ENCODE measurements around the gene MALT1. TPM values are rescaled to one million over a fixed set of nuclear protein-coding genes. Genes with fewer than 3 reads are reported as not detected.

MALT1 gene
- total and polyA plus RNA-seq, 7 donors = 3.2 to 11.2 (median 8.8) TPM

DNA sequence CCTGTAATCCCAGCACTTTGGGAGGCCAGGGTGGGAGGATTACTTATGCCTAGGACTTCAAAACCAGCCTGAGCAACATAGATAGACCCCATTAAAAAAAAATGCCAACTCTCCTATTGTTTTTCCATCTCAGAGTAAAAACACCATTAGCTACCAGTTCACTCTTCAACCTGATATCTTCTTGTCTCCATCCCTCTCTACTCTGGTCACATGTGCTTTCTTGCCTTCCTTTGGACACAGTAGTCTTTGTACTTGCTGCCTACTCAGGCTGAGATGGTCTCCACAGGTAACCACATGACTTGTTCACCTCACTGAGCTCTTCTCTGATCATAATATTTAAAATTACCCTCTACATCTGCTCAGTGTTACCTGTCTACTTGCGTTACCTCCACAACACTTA is 5.0 kb downstream of the MALT1 start:
- Histone ChIP-seq H3K4me1 (peaks cover 23% of the 10 kb centered on the region), H3K9me3 (no peaks in the 10 kb centered on the region), H3K27me3 (ENCODE audit: insufficient read depth in 3 of 3, low read length in 2 of 3) (no peaks in the 10 kb centered on the region), H3K36me3 (ENCODE audit: insufficient read depth in 1 of 2, low read depth in 1 of 2) (peaks cover 0 to 3% of the 10 kb centered on the region in 2 donors), H3K27ac (no peak overlapping the region), H3K4me3 (no peak overlapping the region)
- intact Hi-C loops (cut with DNase I) = loop anchor here in 1 of 2 donors (10.0 kb wide), 1 partner anchor 49 kb away; no protein-coding TSS in a partner anchor
- no peak for ATAC-seq
- 98 to 100% (median 99%) methylated on average over 1 of the region's 1 CpG for WGBS, 3 donors
- no peak for DNase-seq
- TF ChIP-seq, protein P1, sequence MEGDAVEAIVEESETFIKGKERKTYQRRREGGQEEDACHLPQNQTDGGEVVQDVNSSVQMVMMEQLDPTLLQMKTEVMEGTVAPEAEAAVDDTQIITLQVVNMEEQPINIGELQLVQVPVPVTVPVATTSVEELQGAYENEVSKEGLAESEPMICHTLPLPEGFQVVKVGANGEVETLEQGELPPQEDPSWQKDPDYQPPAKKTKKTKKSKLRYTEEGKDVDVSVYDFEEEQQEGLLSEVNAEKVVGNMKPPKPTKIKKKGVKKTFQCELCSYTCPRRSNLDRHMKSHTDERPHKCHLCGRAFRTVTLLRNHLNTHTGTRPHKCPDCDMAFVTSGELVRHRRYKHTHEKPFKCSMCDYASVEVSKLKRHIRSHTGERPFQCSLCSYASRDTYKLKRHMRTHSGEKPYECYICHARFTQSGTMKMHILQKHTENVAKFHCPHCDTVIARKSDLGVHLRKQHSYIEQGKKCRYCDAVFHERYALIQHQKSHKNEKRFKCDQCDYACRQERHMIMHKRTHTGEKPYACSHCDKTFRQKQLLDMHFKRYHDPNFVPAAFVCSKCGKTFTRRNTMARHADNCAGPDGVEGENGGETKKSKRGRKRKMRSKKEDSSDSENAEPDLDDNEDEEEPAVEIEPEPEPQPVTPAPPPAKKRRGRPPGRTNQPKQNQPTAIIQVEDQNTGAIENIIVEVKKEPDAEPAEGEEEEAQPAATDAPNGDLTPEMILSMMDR (IDR thresholded peaks at IDR 0.05) = no peak

DNA sequence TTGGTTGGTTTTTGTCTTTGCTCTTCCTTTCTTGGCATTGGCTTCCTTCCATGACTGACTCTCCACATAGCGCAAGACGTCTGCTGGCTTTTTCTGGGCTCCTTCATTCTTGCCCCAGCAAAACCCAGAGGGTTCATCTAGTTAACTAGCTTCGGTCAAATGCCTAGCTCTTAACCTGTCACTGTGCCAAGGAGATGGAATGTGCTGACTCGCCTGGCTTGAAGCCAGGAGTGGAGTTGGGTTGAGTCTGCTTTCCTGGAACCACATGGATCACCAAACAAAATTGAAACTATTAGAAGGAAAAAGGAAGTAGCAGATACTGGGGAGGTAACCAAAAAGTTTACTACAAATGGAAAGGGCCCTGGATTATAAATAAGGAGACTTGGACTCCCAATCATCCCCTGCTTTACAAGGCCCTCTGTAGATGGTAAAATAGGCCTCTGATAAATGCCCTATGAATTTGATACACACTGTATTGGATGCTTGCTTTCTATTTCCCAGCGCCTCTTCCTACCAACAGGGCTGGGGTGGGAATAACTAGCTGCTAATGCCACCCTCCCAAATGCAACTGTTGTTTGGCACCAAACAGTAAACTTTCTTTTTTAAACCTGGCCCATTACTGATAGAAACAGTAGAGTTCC is 11.3 kb downstream of the MALT1 start:
- Histone ChIP-seq H3K4me3 (no peak overlapping the region), H3K9me3 (no peaks in the 10 kb centered on the region), H3K4me1 (peaks cover 21% of the 10 kb centered on the region), H3K27me3 (ENCODE audit: insufficient read depth in 3 of 3, low read length in 2 of 3) (no peaks in the 10 kb centered on the region), H3K27ac (peak overlapping the region; percentile 38), H3K36me3 (ENCODE audit: insufficient read depth in 1 of 2, low read depth in 1 of 2) (peaks cover 0 to 37% of the 10 kb centered on the region in 2 donors)
- WGBS, 3 donors = 43 to 63% (median 54%) methylated on average over 5 of the region's 5 CpGs
- TF ChIP-seq, protein P1 (IDR thresholded peaks at IDR 0.05) = no peak
- peak; percentile 35 to 61 for DNase-seq
- intact Hi-C loops (cut with DNase I) = no loop called here
- ATAC-seq = peak in 3 of 4 donors; percentile 35 to 69 (median 59)

DNA sequence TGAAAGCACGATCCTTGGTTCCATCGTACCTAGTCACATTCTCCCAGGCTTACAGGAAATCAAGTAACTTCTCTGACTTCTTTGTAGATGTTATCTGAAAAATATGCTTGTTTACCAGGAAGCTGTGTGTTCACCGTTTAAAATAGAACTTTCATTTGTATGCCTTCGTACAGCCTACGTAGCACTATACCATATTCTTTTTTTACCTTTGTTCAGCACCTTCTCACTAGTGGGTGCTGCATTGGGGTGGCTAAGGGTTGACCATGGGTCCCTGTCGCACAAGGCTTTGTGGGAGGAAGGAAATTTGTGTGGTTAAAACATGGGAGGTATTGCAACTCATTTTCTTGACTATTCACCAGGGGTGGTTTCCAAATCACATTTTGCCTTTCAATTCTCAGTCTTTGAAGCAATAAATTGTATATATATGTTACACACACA is 16.6 kb downstream of the MALT1 start:
- Histone ChIP-seq H3K27ac (no peak overlapping the region), H3K4me1 (peaks cover 1% of the 10 kb centered on the region), H3K9me3 (no peaks in the 10 kb centered on the region), H3K36me3 (ENCODE audit: insufficient read depth in 1 of 2, low read depth in 1 of 2) (peaks cover 0 to 26% of the 10 kb centered on the region in 2 donors), H3K4me3 (no peak overlapping the region), H3K27me3 (ENCODE audit: insufficient read depth in 3 of 3, low read length in 2 of 3) (no peaks in the 10 kb centered on the region)
- ATAC-seq = no peak
- intact Hi-C loops (cut with DNase I) = no loop called here
- TF ChIP-seq, protein P1 (IDR thresholded peaks at IDR 0.05) = no peak
- WGBS, 3 donors = 75 to 80% (median 78%) methylated on average over 6 of the region's 6 CpGs
- no peak for DNase-seq

DNA sequence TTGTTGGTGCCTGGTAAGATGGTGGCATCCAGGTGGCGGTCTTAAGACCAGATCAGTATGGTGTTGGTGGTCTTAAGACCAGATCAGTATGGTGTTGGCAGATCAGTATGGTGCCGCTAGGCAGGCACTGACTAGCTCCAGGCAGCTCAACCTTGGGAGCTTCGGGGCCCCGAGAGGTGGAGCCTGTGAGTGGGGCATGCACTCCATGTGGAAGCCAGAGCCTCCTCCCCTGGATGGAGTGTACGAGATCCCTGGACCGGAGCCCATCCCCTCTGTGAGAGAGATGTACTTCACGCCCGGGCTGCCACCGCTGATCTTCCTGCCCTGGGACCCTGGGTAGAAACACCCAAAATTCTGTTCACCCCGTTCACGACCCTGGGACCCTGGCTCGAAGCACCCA is 19.0 kb downstream of the MALT1 start:
- H3K36me3 ChIP-seq (ENCODE audit: insufficient read depth in 1 of 2, low read depth in 1 of 2) = peaks cover 0 to 19% of the 10 kb centered on the region in 2 donors
- DNase-seq (no peak), ATAC-seq (no peak)
- H3K9me3 ChIP-seq = no peaks in the 10 kb centered on the region
- no peak overlapping the region for H3K4me3 ChIP-seq
- no peak overlapping the region for H3K27ac ChIP-seq
- intact Hi-C loops (cut with DNase I) = no loop called here
- WGBS, 3 donors = 94 to 97% (median 95%) methylated on average over 12 of the region's 12 CpGs
- no peaks in the 10 kb centered on the region for H3K4me1 ChIP-seq
- TF ChIP-seq, protein P1 (IDR thresholded peaks at IDR 0.05) = no peak
- no peaks in the 10 kb centered on the region for H3K27me3 ChIP-seq (ENCODE audit: insufficient read depth in 3 of 3, low read length in 2 of 3)
